OCI-LY1 (cell line): ENCODE results near the gene ZNF593.

ENCODE experiments used
- H2AFZ ChIP-seq: fragments of 200-600 bp; sonication (generic), shearing (Covaris generic); 2 replicates; pipeline ENCODE4 v1.6.0; 2014; ENCODE audit warnings: antibody characterized with exemption, mild to moderate bottlenecking, low read length
- H3F3A ChIP-seq: fragments of 200-600 bp; sonication (generic), shearing (Covaris generic); 2 replicates; pipeline ENCODE4 v1.6.0; 2014; ENCODE audit warnings: mild to moderate bottlenecking, antibody characterized with exemption, low read length, moderate library complexity; ENCODE audit not compliant: insufficient read depth
- H3K27ac ChIP-seq: fragments of 200-600 bp; sonication (generic); 2 replicates; pipeline ENCODE4 v1.5.1; 2014; ENCODE audit warnings: low read length, mixed run types, mild to moderate bottlenecking, low read depth; ENCODE audit not compliant: poor library complexity, severe bottlenecking
- H3K27me3 ChIP-seq: fragments of 200-600 bp; sonication (generic); 2 replicates; pipeline ENCODE4 v1.6.0; 2014; ENCODE audit warnings: antibody characterized with exemption, mild to moderate bottlenecking, low read length, moderate library complexity; ENCODE audit not compliant: insufficient read depth
- H3K36me3 ChIP-seq: fragments of 200-600 bp; sonication (generic); 2 replicates; pipeline ENCODE4 v1.6.1; 2014; ENCODE audit warnings: mild to moderate bottlenecking, antibody characterized with exemption, low read length, moderate library complexity, mixed read lengths; ENCODE audit not compliant: insufficient read depth
- H3K4me1 ChIP-seq: fragments of 200-600 bp; sonication (generic); 2 replicates; pipeline ENCODE4 v1.5.1; 2014; ENCODE audit warnings: mild to moderate bottlenecking, low read length, moderate library complexity; ENCODE audit not compliant: insufficient read depth, severe bottlenecking
- H3K4me2 ChIP-seq: fragments of 200-600 bp; sonication (generic), shearing (Covaris generic); 2 replicates; pipeline ENCODE4 v1.6.1; 2014; ENCODE audit warnings: low read length
- H3K4me3 ChIP-seq: fragments of 200-600 bp; sonication (generic); 2 replicates; pipeline ENCODE4 v1.5.1; 2014; ENCODE audit warnings: low read length, low read depth, mild to moderate bottlenecking, mixed read lengths; ENCODE audit not compliant: poor library complexity, severe bottlenecking
- H3K79me2 ChIP-seq: fragments of 200-600 bp; shearing (Covaris generic); 2 replicates; pipeline ENCODE4 v1.6.1; 2016; ENCODE audit warnings: mixed run types, low read length, mixed read lengths; ENCODE audit not compliant: insufficient read depth
- H3K9ac ChIP-seq: fragments of 200-600 bp; sonication (generic), shearing (Covaris generic); 2 replicates; pipeline ENCODE4 v1.6.1; 2014; ENCODE audit warnings: mild to moderate bottlenecking, low read length, mixed read lengths
- H3K9me2 ChIP-seq: fragments of 200-600 bp; sonication (generic), shearing (Covaris generic); 2 replicates; pipeline ENCODE4 v1.6.1; 2014; ENCODE audit warnings: low read depth, mild to moderate bottlenecking, low read length, mixed read lengths
- H3K9me3 ChIP-seq: fragments of 200-600 bp; shearing (Covaris generic); 2 replicates; pipeline ENCODE4 v1.6.1; 2014; ENCODE audit warnings: low read length, mixed read lengths
- H4K20me1 ChIP-seq: fragments of 200-600 bp; sonication (generic), shearing (Covaris generic); 2 replicates; pipeline ENCODE4 v1.6.0; 2016; ENCODE audit warnings: mild to moderate bottlenecking, low read length; ENCODE audit not compliant: insufficient read depth
- CTCF ChIP-seq: fragments of 200-600 bp; sonication (generic), shearing (Covaris generic); IDR thresholded peaks from 2 replicates; pipeline ENCODE4 v1.5.1; 2017; ENCODE audit warnings: mild to moderate bottlenecking, antibody characterized with exemption, low read length, moderate library complexity, mixed read lengths
- EZH2 ChIP-seq: fragments of 200-600 bp; sonication (generic), shearing (Covaris generic); IDR thresholded peaks from 2 replicates; pipeline ENCODE4 v1.8.0; 2017; ENCODE audit warnings: borderline replicate concordance, mixed run types, mild to moderate bottlenecking, antibody characterized with exemption, low read length, moderate library complexity, mixed read lengths

The ZNF593 gene

GRCh38 chr1:26169198-26169554, 532 bp upstream of the ZNF593 start:
- Histone ChIP-seq H4K20me1 (no peaks in the 10 kb centered on the region), H3K36me3 (peaks cover 9% of the 10 kb centered on the region), H3F3A (no peaks in the 10 kb centered on the region), H3K27me3 (no peaks in the 10 kb centered on the region; the same call in 1 of the 2 replicates), H2AFZ (no peak overlapping the region), H3K4me1 (peaks cover 19% of the 10 kb centered on the region), H3K27ac (no peak overlapping the region), H3K4me3 (peak overlapping the region; percentile 79), H3K9me2 (no peaks in the 10 kb centered on the region), H3K9ac (no peak overlapping the region), H3K4me2 (peak overlapping the region; percentile 94), H3K9me3 (no peaks in the 10 kb centered on the region), H3K79me2 (no peaks in the 10 kb centered on the region)
- TF ChIP-seq EZH2 (no peak), CTCF (no peak)

DNA sequence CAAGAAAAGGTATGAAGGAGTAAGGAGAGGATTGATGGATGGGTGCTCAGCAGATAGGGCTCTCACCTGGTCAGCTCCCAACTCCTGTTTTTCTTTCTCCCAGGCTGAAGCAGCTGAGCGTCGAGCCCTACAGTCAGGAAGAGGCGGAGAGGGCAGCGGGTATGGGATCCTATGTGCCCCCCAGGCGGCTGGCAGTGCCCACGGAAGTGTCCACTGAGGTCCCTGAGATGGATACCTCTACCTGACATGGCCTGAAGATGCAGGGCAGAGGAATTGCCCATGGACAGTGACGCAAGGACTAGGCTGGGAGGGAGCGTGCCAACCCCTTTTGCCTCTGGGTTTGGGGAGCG, 739 bp downstream of the ZNF593 start:
- H3K9ac ChIP-seq, result peak overlapping the region; percentile 82
- peaks cover 9% of the 10 kb centered on the region for H3K36me3 ChIP-seq
- peaks cover 16% of the 10 kb centered on the region for H3K4me1 ChIP-seq
- H2AFZ ChIP-seq, result no peak overlapping the region
- no peaks in the 10 kb centered on the region for H3K79me2 ChIP-seq
- no peaks in the 10 kb centered on the region; the same call in 1 of the 2 replicates for H3K27me3 ChIP-seq
- no peaks in the 10 kb centered on the region for H3K9me3 ChIP-seq
- no peak overlapping the region for H3K27ac ChIP-seq
- peak overlapping the region; percentile 94 for H3K4me2 ChIP-seq
- TF ChIP-seq CTCF (no peak), EZH2 (no peak)
- no peaks in the 10 kb centered on the region for H3K9me2 ChIP-seq
- H3K4me3 ChIP-seq, result peak overlapping the region; percentile 79
- no peaks in the 10 kb centered on the region for H3F3A ChIP-seq
- no peaks in the 10 kb centered on the region for H4K20me1 ChIP-seq

GRCh38 chr1:26171084-26172072, 1.7 kb downstream of the ZNF593 start, which contains the start of gene ZNF593OS:
TSS of gene ZNF593OS (minus strand) at chr1:26171832. CDS start at chr1:26171661, 171 bp downstream.
- H3K4me3 ChIP-seq, result peak within 1 kb of the TSS; percentile 79
- H2AFZ ChIP-seq, result no peak within 1 kb of the TSS
- H3K4me1 ChIP-seq, result peaks cover 16% of the 10 kb centered on the region
- peaks cover 9% of the 10 kb centered on the region for H3K36me3 ChIP-seq
- H3K4me2 ChIP-seq, result peak within 1 kb of the TSS; percentile 94
- H3K27ac ChIP-seq, result no peak within 1 kb of the TSS
- TF ChIP-seq EZH2 (no peak), CTCF (no peak)
- no peaks in the 10 kb centered on the region for H3K9me2 ChIP-seq
- no peaks in the 10 kb centered on the region for H3K79me2 ChIP-seq
- peak within 1 kb of the TSS; percentile 82 for H3K9ac ChIP-seq
- no peaks in the 10 kb centered on the region; the same call in 1 of the 2 replicates for H3K27me3 ChIP-seq
- H3F3A ChIP-seq, result no peaks in the 10 kb centered on the region
- no peaks in the 10 kb centered on the region for H3K9me3 ChIP-seq
- H4K20me1 ChIP-seq, result no peaks in the 10 kb centered on the region
